ENCODE measurements around the gene CCDC24.

Gene CCDC24

DNA sequence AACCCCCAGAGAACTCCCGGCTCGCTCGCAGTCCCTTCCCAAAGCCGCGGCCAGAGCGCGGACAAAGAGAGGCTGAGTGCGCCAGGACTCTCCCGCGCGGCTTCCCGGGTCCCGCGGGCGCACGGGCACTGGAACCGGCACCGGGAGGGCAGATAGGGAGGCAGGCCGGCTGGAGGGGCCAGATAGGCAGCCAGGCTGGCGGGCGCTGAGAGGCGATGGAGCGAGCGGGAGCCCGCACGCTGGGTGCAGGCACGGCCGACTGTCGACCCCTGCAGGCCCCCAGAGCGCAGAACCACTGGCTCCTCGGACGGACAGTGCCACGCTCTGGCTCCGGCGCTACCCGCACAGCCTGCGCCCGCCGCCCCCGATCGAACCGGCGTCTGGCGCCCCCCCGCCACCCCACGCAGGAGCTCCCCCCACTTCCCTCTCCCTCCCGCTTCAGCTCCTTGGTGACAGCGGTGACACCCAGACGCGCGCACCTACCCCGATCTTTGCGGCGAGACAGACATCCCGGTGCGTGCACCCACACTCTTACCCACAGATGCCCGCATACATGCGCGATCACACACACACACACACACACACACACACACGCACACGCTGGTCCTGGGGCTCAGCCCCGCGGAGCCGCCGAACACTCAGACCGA, 39.3 kb downstream of the CCDC24 start:
- Histone ChIP-seq H3K9me3 (ENCODE audit: low read depth, low read length) (no peaks in the 10 kb centered on the region), H3K4me3 (peak overlapping the region; percentile 91), H3K9ac (ENCODE audit: insufficient read length) (peak overlapping the region; percentile 86), H3K36me3 (ENCODE audit: insufficient read depth, low read length) (peaks cover 20% of the 10 kb centered on the region; the same call in 1 of the 2 replicates), H3K27ac (peak overlapping the region; percentile 79)
- DNase-seq (ENCODE audit: low read depth, low spot score) = no peak
- no peak for TF ChIP-seq EZH2 (IDR thresholded peaks at IDR 0.05)
- TF ChIP-seq FOXP2 (optimal IDR thresholded peaks at IDR 0.05; ENCODE audit: control extremely low read depth, extremely low read length, insufficient read depth) = no peak
- TF ChIP-seq POLR2AphosphoS5 (IDR thresholded peaks at IDR 0.05; ENCODE audit: borderline replicate concordance, low read depth, low read length) = no peak

DNA sequence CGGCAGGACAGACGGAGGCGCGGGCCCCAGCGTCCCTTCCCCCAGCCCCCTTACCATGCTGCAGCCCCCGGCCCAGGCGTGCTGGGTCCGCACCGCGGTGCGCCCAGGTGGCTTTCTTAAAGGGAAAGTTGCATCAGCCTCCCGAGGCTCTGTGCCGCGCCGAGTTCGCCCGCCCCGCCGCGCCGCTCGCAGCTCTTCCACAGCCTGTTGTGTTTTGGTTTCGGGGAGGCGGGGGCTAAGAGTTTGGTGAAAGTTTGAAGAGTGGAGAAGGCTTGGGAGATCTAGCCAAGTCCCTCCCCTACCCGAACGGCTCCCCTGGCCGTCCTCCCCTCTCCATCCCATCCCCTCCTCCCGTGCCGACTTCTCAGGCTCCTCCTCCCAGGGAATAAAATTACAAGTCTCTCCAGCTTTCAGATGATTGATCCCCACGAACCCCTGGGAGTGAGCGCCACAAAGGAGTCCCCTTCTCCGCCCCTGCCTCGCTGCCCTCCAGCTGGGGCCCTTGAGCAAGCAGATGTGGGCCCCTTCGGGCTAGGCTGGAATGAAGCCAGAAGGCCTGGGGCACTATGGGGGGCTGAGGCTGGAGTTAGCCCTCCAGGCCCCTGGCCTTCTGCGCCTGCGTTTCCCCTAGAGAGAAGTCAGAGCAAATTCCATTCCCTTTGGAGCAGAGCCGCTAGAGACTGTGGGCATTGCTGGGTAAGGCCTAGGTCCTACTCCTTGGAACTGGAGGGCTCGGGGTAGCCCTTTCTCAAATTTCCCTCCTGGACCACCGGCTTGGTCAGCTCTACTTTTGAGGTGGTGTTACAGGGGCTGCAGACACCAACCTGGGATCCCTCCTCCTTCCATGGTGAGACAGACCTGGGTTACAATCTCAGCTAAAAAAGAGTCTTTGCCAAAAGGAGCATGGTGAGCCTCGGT, 40.1 kb downstream of the CCDC24 start, which contains the start of gene SLC6A9:
SLC6A9 (minus strand) TSS at position 211 of the 918 bp plus-strand sequence. CDS start 7,185 bp downstream, outside the sequence.
- peak within 1 kb of the TSS; percentile 91 for H3K4me3 ChIP-seq
- H3K36me3 ChIP-seq (ENCODE audit: insufficient read depth, low read length) = peaks cover 16% of the 10 kb centered on the region; the same call in 1 of the 2 replicates
- TF ChIP-seq POLR2AphosphoS5 (IDR thresholded peaks at IDR 0.05; ENCODE audit: borderline replicate concordance, low read depth, low read length) (peak; percentile 41; the same call in 1 of the 2 replicates), FOXP2 (optimal IDR thresholded peaks at IDR 0.05; ENCODE audit: control extremely low read depth, extremely low read length, insufficient read depth) (no peak)
- peak within 1 kb of the TSS; percentile 86 for H3K9ac ChIP-seq (ENCODE audit: insufficient read length)
- DNase-seq (ENCODE audit: low read depth, low spot score) = peak; percentile 32
- H3K27ac ChIP-seq = peak within 1 kb of the TSS; percentile 79
- no peaks in the 10 kb centered on the region for H3K9me3 ChIP-seq (ENCODE audit: low read depth, low read length)

- H3K27ac ChIP-seq = peak overlapping the region; percentile 79
- H3K4me3 ChIP-seq = peak overlapping the region; percentile 91
- no peak for DNase-seq (ENCODE audit: low read depth, low spot score)
- no peak overlapping the region for H3K9ac ChIP-seq (ENCODE audit: insufficient read length)
- peaks cover 9% of the 10 kb centered on the region; the same call in 1 of the 2 replicates for H3K36me3 ChIP-seq (ENCODE audit: insufficient read depth, low read length)
- no peaks in the 10 kb centered on the region for H3K9me3 ChIP-seq (ENCODE audit: low read depth, low read length)
- TF ChIP-seq POLR2AphosphoS5 (IDR thresholded peaks at IDR 0.05; ENCODE audit: borderline replicate concordance, low read depth, low read length) (no peak), FOXP2 (optimal IDR thresholded peaks at IDR 0.05; ENCODE audit: control extremely low read depth, extremely low read length, insufficient read depth) (no peak), EZH2 (IDR thresholded peaks at IDR 0.05) (no peak)
These were observed 40.9 kb downstream of the CCDC24 start for GRCh38 chr1:44032170-44032790.

DNA sequence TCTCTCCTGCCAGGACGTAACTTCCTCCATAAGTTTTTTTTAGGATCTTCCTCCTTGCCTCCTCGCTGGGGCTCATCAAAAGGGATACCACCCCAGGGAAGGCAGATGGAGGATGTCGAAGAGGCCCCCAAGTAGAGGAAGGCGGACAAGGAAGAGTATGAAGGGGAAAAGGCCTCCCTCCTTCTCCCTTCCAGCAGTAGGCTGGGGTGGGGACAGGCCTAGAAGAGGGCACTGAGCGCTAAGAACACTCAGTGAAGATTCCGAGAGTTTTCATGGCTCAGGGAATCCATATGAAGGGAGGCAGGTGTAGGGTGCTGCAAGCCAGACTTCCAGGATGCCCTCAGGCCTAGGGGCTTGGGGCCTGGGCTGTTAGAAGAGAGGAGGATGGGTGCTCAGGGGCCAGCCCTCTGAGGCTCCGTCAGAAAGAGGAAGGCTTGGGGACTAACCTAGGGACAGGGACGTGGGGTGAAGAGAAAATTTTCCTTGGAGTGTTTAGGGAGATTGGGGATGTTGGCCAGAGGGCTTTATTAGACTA, 41.7 kb downstream of the CCDC24 start:
- Histone ChIP-seq H3K27ac (peak overlapping the region; percentile 79), H3K36me3 (ENCODE audit: insufficient read depth, low read length) (peaks cover 6% of the 10 kb centered on the region; the same call in 1 of the 2 replicates), H3K9ac (ENCODE audit: insufficient read length) (no peak overlapping the region), H3K4me3 (no peak overlapping the region), H3K9me3 (ENCODE audit: low read depth, low read length) (no peaks in the 10 kb centered on the region)
- TF ChIP-seq FOXP2 (optimal IDR thresholded peaks at IDR 0.05; ENCODE audit: control extremely low read depth, extremely low read length, insufficient read depth) (no peak), POLR2AphosphoS5 (IDR thresholded peaks at IDR 0.05; ENCODE audit: borderline replicate concordance, low read depth, low read length) (no peak), EZH2 (IDR thresholded peaks at IDR 0.05) (no peak)
- DNase-seq (ENCODE audit: low read depth, low spot score) = no peak

- Histone ChIP-seq H3K4me3 (no peak overlapping the region), H3K36me3 (ENCODE audit: insufficient read depth, low read length) (no peaks in the 10 kb centered on the region; the same call in 1 of the 2 replicates), H3K9ac (ENCODE audit: insufficient read length) (peak overlapping the region; percentile 3), H3K27ac (peak overlapping the region; percentile 79), H3K9me3 (ENCODE audit: low read depth, low read length) (no peaks in the 10 kb centered on the region)
- TF ChIP-seq FOXP2 (optimal IDR thresholded peaks at IDR 0.05; ENCODE audit: control extremely low read depth, extremely low read length, insufficient read depth) (no peak), EZH2 (IDR thresholded peaks at IDR 0.05) (no peak), POLR2AphosphoS5 (IDR thresholded peaks at IDR 0.05; ENCODE audit: borderline replicate concordance, low read depth, low read length) (no peak)
- no peak for DNase-seq (ENCODE audit: low read depth, low spot score)
These were observed 42.4 kb downstream of the CCDC24 start for GRCh38 chr1:44033756-44034155.

GRCh38 chr1:44034423-44034822, 43.0 kb downstream of the CCDC24 start:
- no peak overlapping the region for H3K27ac ChIP-seq
- no peak for DNase-seq (ENCODE audit: low read depth, low spot score)
- H3K9me3 ChIP-seq (ENCODE audit: low read depth, low read length) = no peaks in the 10 kb centered on the region
- no peak overlapping the region for H3K9ac ChIP-seq (ENCODE audit: insufficient read length)
- no peak for TF ChIP-seq POLR2AphosphoS5 (IDR thresholded peaks at IDR 0.05; ENCODE audit: borderline replicate concordance, low read depth, low read length)
- TF ChIP-seq EZH2 (IDR thresholded peaks at IDR 0.05) = no peak
- no peak for TF ChIP-seq FOXP2 (optimal IDR thresholded peaks at IDR 0.05; ENCODE audit: control extremely low read depth, extremely low read length, insufficient read depth)
- no peaks in the 10 kb centered on the region for H3K36me3 ChIP-seq (ENCODE audit: insufficient read depth, low read length)
- no peak overlapping the region for H3K4me3 ChIP-seq

DNA sequence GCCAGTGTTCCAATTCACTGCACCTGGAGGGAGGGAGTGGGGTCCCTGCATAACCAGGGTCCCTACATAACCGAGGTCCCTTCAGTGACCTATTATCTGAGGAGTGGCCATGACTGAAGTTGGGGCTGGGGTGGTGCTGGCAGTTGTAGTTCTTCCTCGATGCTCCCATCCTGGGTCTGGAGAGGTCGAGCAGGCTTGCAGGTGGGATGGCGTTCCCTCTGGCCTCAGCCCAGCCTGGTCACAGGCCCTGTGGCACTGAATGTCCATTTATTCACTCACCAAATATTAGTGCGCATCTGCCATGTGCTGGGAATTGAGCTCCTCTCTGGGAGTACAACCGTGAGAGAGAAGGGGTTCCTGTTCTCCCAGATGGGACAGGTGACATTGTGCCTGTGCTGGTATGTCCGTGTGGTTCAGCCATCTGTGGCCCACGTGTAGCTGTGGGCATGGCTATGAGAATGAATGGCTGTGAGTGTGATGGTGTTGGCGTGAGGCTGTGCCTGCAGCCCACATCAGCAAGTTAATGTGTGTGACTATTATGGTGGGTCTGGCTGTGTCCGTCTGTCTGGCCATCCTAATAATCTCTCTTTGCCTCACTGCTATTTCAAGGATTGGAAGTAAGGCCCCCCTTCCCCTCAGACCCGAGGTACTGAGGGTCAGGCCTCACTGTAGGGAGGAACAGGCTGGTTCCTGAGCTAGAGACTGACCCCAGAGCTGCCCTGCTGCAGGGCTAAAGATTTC, 43.7 kb downstream of the CCDC24 start:
- Histone ChIP-seq H3K4me3 (no peak overlapping the region), H3K27ac (no peak overlapping the region), H3K9me3 (ENCODE audit: low read depth, low read length) (no peaks in the 10 kb centered on the region), H3K9ac (ENCODE audit: insufficient read length) (no peak overlapping the region), H3K36me3 (ENCODE audit: insufficient read depth, low read length) (no peaks in the 10 kb centered on the region)
- TF ChIP-seq POLR2AphosphoS5 (IDR thresholded peaks at IDR 0.05; ENCODE audit: borderline replicate concordance, low read depth, low read length) = no peak
- no peak for TF ChIP-seq FOXP2 (optimal IDR thresholded peaks at IDR 0.05; ENCODE audit: control extremely low read depth, extremely low read length, insufficient read depth)
- TF ChIP-seq EZH2 (IDR thresholded peaks at IDR 0.05) = no peak
- DNase-seq (ENCODE audit: low read depth, low spot score) = no peak

Measured in SK-N-MC (cell line).